A172 (cell line): ENCODE measurements around the gene RIPK3. TPM values are rescaled to one million over a fixed set of nuclear protein-coding genes. Genes with fewer than 3 reads are reported as not detected.

Experiments
- DNase-seq: peaks from one replicate; pipeline ENCODE4 v3.0.0-alpha.2; 2015; ENCODE audit warnings: low spot score
- total RNA-seq: library from RNA; depleted of rRNA; stranded (reverse); fragments of >200 nt; shearing (Covaris generic); gene quantifications from 2 replicates; pipeline ENCODE4 v1.2.3, GENCODE V29; 2014

The RIPK3 gene
- total RNA-seq, 1 experiment from 2014 or later: not detected

GRCh38 chr14:24323341-24323740 is 16.4 kb downstream of the RIPK3 start:
- DNase-seq: no peak

DNA sequence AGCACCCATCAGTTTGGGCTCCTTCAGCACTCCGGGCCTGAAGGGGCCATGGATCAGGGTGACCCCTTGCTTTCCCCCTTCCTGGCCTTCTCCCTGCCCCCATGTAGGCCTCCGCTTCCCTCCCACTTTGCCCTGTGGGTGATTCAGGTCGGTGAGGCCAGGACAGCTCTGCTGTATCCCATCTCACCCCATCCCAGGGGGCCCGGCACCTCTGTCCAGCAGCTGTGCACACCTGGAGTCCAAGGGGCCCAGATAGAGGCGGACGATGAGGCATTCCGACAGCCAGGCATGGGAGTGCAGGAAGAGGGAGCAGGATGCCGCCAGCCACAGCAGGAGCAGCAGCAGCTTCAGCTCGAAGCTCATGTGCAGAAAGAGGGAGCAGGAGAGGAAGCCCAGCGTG is 17.1 kb downstream of the RIPK3 start:
- DNase-seq: no peak

DNA sequence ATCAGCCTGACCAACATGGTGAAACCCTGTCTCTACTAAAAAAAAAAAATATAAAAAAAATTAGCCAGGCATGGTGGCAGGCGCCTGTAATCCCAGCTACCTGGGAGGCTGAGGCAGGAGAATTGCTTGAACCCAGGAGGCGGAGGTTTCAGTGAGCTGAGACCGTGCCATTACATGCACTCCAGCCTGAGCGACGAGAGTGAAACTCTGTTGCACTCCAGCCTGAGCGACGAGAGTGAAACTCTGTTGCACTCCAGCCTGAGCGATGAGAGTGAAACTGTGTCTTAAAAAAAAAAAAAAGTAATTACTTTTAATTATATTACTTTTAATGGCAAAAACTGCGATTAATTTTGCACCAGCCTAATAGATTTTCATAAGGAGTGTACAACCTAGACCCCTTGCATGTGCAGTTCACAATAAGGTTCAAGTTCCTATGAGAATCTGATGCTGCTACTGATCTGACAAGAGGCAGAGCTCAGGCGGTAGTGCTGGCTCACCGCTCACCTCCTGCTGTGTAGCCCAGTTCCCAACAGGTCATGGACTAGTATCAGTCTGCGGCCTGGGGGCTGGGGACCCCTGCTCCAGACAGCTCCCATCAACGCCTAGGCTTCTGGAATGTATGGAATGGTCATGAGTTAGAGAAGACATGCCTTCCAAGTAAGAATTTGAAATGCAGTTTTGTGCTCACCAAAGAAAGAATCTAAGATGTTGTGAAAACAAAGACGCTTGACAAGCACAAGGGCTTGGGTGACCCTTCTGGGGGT is 18.4 kb downstream of the RIPK3 start:
- no peak for DNase-seq

GRCh38 chr14:24317141-24317928 is 22.5 kb downstream of the RIPK3 start:
- DNase-seq: peak; percentile 52

DNA sequence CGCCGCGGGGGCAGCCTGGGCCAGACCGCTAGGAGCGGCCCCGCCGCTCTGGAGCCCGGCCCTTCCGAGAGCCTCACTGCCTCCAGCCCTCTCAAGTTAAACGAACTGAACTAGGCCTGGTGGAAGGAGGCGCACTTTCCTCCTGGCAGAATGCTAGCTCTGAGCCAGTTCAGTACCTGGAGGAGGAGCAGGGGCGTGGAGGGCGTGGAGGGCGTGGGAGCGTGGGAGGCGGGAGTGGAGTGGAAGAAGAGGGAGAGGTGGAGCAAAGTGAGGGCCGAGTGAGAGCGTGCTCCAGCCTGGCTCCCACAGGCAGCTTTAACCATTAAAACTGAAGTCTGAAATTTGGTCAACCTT is 23.2 kb downstream of the RIPK3 start:
- no peak for DNase-seq

DNA sequence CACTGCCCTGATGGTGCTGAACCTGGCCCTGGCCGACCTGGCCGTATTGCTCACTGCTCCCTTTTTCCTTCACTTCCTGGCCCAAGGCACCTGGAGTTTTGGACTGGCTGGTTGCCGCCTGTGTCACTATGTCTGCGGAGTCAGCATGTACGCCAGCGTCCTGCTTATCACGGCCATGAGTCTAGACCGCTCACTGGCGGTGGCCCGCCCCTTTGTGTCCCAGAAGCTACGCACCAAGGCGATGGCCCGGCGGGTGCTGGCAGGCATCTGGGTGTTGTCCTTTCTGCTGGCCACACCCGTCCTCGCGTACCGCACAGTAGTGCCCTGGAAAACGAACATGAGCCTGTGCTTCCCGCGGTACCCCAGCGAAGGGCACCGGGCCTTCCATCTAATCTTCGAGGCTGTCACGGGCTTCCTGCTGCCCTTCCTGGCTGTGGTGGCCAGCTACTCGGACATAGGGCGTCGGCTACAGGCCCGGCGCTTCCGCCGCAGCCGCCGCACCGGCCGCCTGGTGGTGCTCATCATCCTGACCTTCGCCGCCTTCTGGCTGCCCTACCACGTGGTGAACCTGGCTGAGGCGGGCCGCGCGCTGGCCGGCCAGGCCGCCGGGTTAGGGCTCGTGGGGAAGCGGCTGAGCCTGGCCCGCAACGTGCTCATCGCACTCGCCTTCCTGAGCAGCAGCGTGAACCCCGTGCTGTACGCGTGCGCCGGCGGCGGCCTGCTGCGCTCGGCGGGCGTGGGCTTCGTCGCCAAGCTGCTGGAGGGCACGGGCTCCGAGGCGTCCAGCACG is 23.8 kb downstream of the RIPK3 start:
- no peak for DNase-seq

- no peak for DNase-seq
Measured at GRCh38 chr14:24315243-24315806, 24.5 kb downstream of the RIPK3 start.

- no peak for DNase-seq
Measured at GRCh38 chr14:24314377-24315193, 25.2 kb downstream of the RIPK3 start.

GRCh38 chr14:24313913-24314312 is 25.9 kb downstream of the RIPK3 start:
- no peak for DNase-seq

DNA sequence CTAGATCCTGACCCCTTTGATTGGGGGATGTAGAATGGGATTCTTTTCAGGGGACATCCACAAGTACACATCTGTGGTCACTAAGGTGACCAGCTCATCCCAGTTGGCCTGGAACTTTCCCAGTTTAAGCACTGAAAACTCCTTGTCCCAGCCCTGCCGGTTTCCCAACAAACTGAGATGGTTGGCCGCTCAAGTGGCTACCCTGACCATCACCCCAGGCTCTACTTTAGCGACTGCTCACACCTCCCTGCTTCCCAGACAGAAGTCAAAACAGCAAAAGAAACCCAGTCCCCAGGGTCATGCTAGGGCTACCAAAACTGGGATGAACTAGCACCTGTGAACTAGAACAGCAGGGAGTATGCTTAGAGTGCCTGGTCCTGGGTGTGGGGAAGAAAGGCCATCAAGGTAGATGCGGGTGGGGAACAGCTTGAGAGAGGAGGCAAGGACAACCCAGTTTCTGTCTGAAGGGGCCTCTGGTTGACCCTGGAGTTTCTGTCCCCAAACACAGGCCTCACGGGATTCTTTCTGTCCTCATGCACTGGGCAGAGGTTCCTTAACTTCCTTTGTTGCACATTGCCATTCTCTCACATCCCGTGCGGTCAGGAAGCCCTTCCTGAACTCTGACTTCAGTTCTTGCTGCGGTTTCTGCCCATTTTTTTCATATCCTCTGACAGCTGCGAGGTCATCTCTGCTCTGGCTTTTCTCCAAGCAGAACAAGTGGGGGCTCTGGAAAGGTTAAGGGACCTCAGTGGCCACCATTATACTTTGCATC is 26.9 kb downstream of the RIPK3 start:
- DNase-seq: no peak

- no peak for DNase-seq
Measured at GRCh38 chr14:24311837-24312615, 27.8 kb downstream of the RIPK3 start.

- no peak for DNase-seq
Measured at GRCh38 chr14:24310646-24311604, 28.9 kb downstream of the RIPK3 start, which contains the start of gene LTB4R. LTB4R (plus strand) TSS chr14:24311502; CDS start chr14:24315652, 4,150 bp downstream.

DNA sequence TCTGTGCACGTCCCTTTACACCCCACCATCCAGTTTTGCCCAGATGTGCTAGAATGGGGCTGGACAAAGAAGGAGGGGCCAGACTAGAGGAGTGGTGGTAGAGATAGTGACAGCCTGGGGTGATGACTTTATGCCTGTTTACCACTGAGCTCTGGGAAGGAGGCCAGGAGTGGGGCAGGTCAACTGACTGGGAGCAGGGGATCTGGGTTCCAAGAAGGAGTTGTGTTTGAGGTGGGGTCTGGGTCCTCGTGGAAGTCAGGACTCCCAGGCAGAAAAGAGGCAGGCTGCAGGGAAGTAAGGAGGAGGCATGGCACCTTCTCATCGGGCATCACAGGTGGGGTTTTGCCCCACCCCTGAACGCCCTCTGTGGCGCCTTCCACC is 29.5 kb downstream of the RIPK3 start:
- no peak for DNase-seq

- no peak for DNase-seq
Measured at GRCh38 chr14:24309538-24310264, 30.1 kb downstream of the RIPK3 start, which contains the start of gene LTB4R2. LTB4R2 (plus strand) TSS chr14:24310140; CDS start chr14:24310665, 525 bp downstream.

DNA sequence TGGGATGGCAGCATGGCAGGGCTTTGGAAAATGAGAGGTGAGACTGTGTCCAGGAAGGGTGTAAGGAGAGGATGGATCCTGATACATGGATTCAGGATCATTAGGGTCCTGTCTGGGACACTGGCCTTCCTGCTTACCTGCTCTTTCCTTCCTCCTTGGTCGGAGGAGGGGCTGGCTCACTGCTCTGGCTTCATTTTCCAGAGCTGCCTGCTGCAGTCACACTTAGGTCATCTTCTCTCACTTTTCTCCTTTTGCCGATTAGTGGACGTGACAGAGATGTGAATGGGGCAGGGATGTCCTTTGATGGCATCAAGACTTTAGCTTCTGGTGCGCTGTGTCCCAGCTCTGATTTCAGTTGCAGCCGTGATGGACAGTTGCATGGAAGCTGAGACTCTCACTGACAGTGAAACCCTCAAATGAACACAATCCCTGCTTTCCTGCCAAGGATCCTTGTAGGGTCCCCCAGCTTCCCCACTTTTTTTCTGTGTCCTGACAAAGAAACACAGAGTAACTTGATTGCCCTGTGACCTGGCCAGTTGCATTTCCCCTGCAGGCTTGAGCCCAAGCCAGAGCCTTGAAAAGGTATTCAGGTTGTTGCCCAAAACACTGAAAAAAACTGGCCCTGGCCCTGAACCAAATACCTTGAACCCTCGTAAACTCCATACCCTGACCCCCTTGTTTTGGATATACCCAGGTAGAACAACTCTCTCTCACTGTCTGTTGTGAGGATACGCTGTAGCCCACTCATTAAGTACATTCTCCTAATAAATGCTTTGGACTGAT is 31.3 kb downstream of the RIPK3 start:
- DNase-seq: no peak

- DNase-seq: peak; percentile 40
Measured at GRCh38 chr14:24307575-24308341, 32.0 kb downstream of the RIPK3 start, which contains the start of gene CIDEB. CIDEB (minus strand) TSS chr14:24307977; CDS start chr14:24307858, 119 bp downstream.
